ENCODE data around the gene PEX10.

DNA sequence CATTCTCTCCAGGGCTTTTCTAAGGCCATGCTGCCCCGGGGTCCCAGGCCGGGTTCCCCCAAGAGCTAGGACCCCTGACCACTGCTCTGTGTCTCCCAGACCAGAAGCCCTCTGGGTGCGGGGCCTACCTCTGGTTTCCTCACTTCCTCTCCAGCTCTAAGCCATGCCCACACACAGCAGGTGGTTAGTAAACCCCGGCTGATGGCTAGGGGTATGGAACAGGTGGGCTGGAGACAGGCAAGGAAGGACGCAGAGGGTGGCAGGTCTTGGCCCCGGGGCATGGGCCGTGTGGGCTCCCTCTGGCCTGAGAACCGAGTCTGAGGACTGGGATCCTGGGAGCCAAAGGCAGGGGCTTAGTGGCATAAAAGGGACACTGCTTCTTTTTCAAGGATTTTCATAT is 47.8 kb upstream of the PEX10 start:
- TF ChIP-seq, protein P1, sequence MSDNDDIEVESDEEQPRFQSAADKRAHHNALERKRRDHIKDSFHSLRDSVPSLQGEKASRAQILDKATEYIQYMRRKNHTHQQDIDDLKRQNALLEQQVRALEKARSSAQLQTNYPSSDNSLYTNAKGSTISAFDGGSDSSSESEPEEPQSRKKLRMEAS (IDR thresholded peaks at IDR 0.05): no peak
- TF ChIP-seq RAD21 (IDR thresholded peaks at IDR 0.05; ENCODE audit: low read depth) (no peak), TAF1 (IDR thresholded peaks at IDR 0.05; ENCODE audit: low read depth) (no peak), FOXM1 (IDR thresholded peaks at IDR 0.05; ENCODE audit: borderline replicate concordance, low read depth) (no peak), CREB1 (IDR thresholded peaks at IDR 0.05; ENCODE audit: low read depth) (no peak), TCF12 (IDR thresholded peaks at IDR 0.05; ENCODE audit: low read depth) (no peak), EGR1 (IDR thresholded peaks at IDR 0.05) (no peak), YY1 (IDR thresholded peaks at IDR 0.05; ENCODE audit: low read depth) (no peak), NFIC (IDR thresholded peaks at IDR 0.05) (no peak)
- TF ChIP-seq, protein P2, sequence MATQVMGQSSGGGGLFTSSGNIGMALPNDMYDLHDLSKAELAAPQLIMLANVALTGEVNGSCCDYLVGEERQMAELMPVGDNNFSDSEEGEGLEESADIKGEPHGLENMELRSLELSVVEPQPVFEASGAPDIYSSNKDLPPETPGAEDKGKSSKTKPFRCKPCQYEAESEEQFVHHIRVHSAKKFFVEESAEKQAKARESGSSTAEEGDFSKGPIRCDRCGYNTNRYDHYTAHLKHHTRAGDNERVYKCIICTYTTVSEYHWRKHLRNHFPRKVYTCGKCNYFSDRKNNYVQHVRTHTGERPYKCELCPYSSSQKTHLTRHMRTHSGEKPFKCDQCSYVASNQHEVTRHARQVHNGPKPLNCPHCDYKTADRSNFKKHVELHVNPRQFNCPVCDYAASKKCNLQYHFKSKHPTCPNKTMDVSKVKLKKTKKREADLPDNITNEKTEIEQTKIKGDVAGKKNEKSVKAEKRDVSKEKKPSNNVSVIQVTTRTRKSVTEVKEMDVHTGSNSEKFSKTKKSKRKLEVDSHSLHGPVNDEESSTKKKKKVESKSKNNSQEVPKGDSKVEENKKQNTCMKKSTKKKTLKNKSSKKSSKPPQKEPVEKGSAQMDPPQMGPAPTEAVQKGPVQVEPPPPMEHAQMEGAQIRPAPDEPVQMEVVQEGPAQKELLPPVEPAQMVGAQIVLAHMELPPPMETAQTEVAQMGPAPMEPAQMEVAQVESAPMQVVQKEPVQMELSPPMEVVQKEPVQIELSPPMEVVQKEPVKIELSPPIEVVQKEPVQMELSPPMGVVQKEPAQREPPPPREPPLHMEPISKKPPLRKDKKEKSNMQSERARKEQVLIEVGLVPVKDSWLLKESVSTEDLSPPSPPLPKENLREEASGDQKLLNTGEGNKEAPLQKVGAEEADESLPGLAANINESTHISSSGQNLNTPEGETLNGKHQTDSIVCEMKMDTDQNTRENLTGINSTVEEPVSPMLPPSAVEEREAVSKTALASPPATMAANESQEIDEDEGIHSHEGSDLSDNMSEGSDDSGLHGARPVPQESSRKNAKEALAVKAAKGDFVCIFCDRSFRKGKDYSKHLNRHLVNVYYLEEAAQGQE (IDR thresholded peaks at IDR 0.05; ENCODE audit: low read depth): no peak
- TF ChIP-seq, protein P3, sequence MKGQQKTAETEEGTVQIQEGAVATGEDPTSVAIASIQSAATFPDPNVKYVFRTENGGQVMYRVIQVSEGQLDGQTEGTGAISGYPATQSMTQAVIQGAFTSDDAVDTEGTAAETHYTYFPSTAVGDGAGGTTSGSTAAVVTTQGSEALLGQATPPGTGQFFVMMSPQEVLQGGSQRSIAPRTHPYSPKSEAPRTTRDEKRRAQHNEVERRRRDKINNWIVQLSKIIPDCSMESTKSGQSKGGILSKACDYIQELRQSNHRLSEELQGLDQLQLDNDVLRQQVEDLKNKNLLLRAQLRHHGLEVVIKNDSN (IDR thresholded peaks at IDR 0.05): no peak

All from Ishikawa (cell line).